NB4 (cell line): ENCODE measurements around the gene SLC39A3.

Experiments used
- MYC ChIP-seq: IDR thresholded peaks from 2 replicates; pipeline ENCODE4 v1.6.1; 2011; ENCODE audit warnings: low read depth, low read length
- POLR2A ChIP-seq: IDR thresholded peaks from 2 replicates; pipeline ENCODE4 v1.6.1; 2011; ENCODE audit warnings: mild to moderate bottlenecking; ENCODE audit not compliant: insufficient read length; ENCODE audit errors: extremely low read depth
- TF ChIP-seq, protein P1 (sequence below): IDR thresholded peaks from one replicate; pipeline ENCODE4 v1.5.1; 2012; ENCODE audit warnings: low read depth, low read length
- TF ChIP-seq, protein P2 (sequence below): IDR thresholded peaks from 2 replicates; pipeline ENCODE4 v1.6.1; 2011; ENCODE audit warnings: low read depth, low read length

DNA sequence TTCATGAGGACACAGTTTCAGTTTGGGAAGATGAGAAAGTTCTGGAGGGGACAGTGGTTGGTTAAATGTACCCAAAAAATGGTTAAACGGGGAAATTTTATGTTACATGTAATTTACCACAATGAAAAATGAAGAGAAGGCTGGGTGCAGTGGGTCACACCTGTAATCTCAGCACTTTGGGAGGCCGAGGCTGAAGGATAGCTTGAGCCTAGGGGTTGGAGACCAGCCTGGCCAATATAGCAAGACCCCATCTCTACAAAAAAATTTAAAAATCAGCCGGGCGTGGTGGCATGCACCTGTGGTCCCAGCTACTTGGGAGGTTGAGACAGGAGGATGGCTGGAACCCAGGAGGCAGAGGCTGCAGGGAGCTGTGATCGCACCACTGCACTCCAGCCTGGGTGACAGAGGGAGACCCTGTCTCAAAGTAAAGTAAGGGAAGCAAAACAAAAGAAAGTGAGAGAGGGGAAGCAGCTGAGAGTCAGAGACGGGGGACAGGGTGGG, 54.6 kb downstream of the SLC39A3 start:
- TF ChIP-seq, protein P1, sequence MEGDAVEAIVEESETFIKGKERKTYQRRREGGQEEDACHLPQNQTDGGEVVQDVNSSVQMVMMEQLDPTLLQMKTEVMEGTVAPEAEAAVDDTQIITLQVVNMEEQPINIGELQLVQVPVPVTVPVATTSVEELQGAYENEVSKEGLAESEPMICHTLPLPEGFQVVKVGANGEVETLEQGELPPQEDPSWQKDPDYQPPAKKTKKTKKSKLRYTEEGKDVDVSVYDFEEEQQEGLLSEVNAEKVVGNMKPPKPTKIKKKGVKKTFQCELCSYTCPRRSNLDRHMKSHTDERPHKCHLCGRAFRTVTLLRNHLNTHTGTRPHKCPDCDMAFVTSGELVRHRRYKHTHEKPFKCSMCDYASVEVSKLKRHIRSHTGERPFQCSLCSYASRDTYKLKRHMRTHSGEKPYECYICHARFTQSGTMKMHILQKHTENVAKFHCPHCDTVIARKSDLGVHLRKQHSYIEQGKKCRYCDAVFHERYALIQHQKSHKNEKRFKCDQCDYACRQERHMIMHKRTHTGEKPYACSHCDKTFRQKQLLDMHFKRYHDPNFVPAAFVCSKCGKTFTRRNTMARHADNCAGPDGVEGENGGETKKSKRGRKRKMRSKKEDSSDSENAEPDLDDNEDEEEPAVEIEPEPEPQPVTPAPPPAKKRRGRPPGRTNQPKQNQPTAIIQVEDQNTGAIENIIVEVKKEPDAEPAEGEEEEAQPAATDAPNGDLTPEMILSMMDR, result no peak
- TF ChIP-seq, protein P2, sequence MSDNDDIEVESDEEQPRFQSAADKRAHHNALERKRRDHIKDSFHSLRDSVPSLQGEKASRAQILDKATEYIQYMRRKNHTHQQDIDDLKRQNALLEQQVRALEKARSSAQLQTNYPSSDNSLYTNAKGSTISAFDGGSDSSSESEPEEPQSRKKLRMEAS, result no peak
- TF ChIP-seq POLR2A, result no peak
- no peak for TF ChIP-seq MYC
